Measurements from ENCODE around the gene SYAP1. TPM values are rescaled to one million over a fixed set of nuclear protein-coding genes. Genes with fewer than 3 reads are reported as not detected.
A peak's percentile ranks its signal among the peaks of the same experiment; 100 is the strongest.

Gene SYAP1
- total and polyA plus RNA-seq, 9 of the 15 experiments (the other 6 are each of a cell fraction or from before 2014, with no cell fraction given): 5.7 to 35.3 (median 27.6) TPM

- TF ChIP-seq ZNF395 (CRISPR knock-in tag; IDR thresholded peaks at IDR 0.05) (peak; percentile 84; the same call in 1 of the 2 replicates), PREB (CRISPR knock-in tag; IDR thresholded peaks at IDR 0.05) (no peak), RFX1 (IDR thresholded peaks at IDR 0.05) (peak; percentile 81), ZNF507 (tag; conservative IDR thresholded peaks at IDR 0.05) (no peak), PTRF (tag; IDR thresholded peaks at IDR 0.05) (no peak), ZNF143 (CRISPR knock-in tag; IDR thresholded peaks at IDR 0.05) (peak; percentile 79), ZBTB9 (CRISPR knock-in tag; IDR thresholded peaks at IDR 0.05) (0 out of 2 replicates have a peak, but pooled peaks have one; percentile 64)
These were observed 52.3 kb downstream of the SYAP1 start (continued) for GRCh38 chrX:16771483-16772398.

Measured in K562 (cell line).